ENCODE data around the gene RAB27A. TPM values are rescaled to one million over a fixed set of nuclear protein-coding genes. Genes with fewer than 3 reads are reported as not detected.

RAB27A gene
- total RNA-seq, 2 experiments from 2014 or later, result 136 to 149 TPM

GRCh38 chr15:55230051-55230670, 59.5 kb downstream of the RAB27A start:
- Mint-ChIP-seq H3K27ac (peak overlapping the region; percentile 85), H3K27me3 (no peaks in the 10 kb centered on the region), H3K9me3 (ENCODE audit: low read depth) (no peaks in the 10 kb centered on the region), H3K36me3 (peaks cover 66% of the 10 kb centered on the region), H3K4me1 (peaks cover 70% of the 10 kb centered on the region), H3K4me3 (peak overlapping the region; percentile 48)
- ATAC-seq (peak; percentile 85), DNase-seq (no peak)
- CTCF ChIA-PET, result interaction anchor here (0.9 to 2.3 kb wide), 4 partner anchors 11 to 47 kb away, joined by 4 to 12 read pairs (median 8); no protein-coding TSS in a partner anchor

- H3K4me3 Mint-ChIP-seq, result no peak overlapping the region
- H3K27me3 Mint-ChIP-seq, result no peaks in the 10 kb centered on the region
- DNase-seq (no peak), ATAC-seq (no peak)
- H3K4me1 Mint-ChIP-seq, result peaks cover 76% of the 10 kb centered on the region
- H3K27ac Mint-ChIP-seq, result peak overlapping the region; percentile 78
- no peaks in the 10 kb centered on the region for H3K9me3 Mint-ChIP-seq (ENCODE audit: low read depth)
- peaks cover 56% of the 10 kb centered on the region for H3K36me3 Mint-ChIP-seq
- CTCF ChIA-PET, result interaction anchor here (2.2 kb wide), 1 partner anchor 41 kb away, joined by 4 read pairs; no protein-coding TSS in a partner anchor
Measured at GRCh38 chr15:55226127-55226526, 63.5 kb downstream of the RAB27A start.

GRCh38 chr15:55224892-55225291, 64.7 kb downstream of the RAB27A start:
- peaks cover 54% of the 10 kb centered on the region for H3K36me3 Mint-ChIP-seq
- H3K27ac Mint-ChIP-seq, result peak overlapping the region; percentile 68
- DNase-seq (no peak), ATAC-seq (peak; percentile 32)
- H3K4me3 Mint-ChIP-seq, result no peak overlapping the region
- CTCF ChIA-PET, result interaction anchor here (0.8 kb wide), 1 partner anchor 66 kb away, joined by 3 read pairs; no protein-coding TSS in a partner anchor
- H3K4me1 Mint-ChIP-seq, result peaks cover 77% of the 10 kb centered on the region
- H3K9me3 Mint-ChIP-seq (ENCODE audit: low read depth), result no peaks in the 10 kb centered on the region
- H3K27me3 Mint-ChIP-seq, result no peaks in the 10 kb centered on the region

GRCh38 chr15:55222588-55222987, 67.0 kb downstream of the RAB27A start:
- peaks cover 88% of the 10 kb centered on the region for H3K4me1 Mint-ChIP-seq
- ATAC-seq, result no peak

GRCh38 chr15:55221090-55222011, 68.3 kb downstream of the RAB27A start:
- Mint-ChIP-seq H3K27ac (peak overlapping the region; percentile 96), H3K4me1 (peaks cover 89% of the 10 kb centered on the region), H3K36me3 (peaks cover 53% of the 10 kb centered on the region), H3K27me3 (no peaks in the 10 kb centered on the region), H3K4me3 (peak overlapping the region; percentile 63), H3K9me3 (ENCODE audit: low read depth) (no peaks in the 10 kb centered on the region)
- CTCF ChIA-PET, result interaction anchor here (1.0 to 7.4 kb wide), 10 partner anchors 11 to 70 kb away, joined by 3 to 100 read pairs (median 5); no protein-coding TSS in a partner anchor
- DNase-seq (peak; percentile 80), ATAC-seq (peak; percentile 74)

More at GRCh38 chr15:55222588-55222987, 67.0 kb downstream of the RAB27A start:
- Mint-ChIP-seq H3K27me3 (no peaks in the 10 kb centered on the region), H3K4me3 (peak overlapping the region; percentile 63), H3K27ac (peak overlapping the region; percentile 96), H3K9me3 (ENCODE audit: low read depth) (no peaks in the 10 kb centered on the region), H3K36me3 (peaks cover 56% of the 10 kb centered on the region)
- no peak for DNase-seq
- CTCF ChIA-PET, result interaction anchor here (1.6 to 7.4 kb wide), 5 partner anchors 21 to 69 kb away, joined by 3 to 100 read pairs (median 13); no protein-coding TSS in a partner anchor

- CTCF ChIA-PET, result interaction anchor here (1.5 to 7.4 kb wide), 5 partner anchors 18 to 71 kb away, joined by 3 to 100 read pairs (median 13); no protein-coding TSS in a partner anchor
- H3K4me1 Mint-ChIP-seq, result peaks cover 81% of the 10 kb centered on the region
- DNase-seq (no peak), ATAC-seq (no peak)
- no peaks in the 10 kb centered on the region for H3K9me3 Mint-ChIP-seq (ENCODE audit: low read depth)
- H3K27ac Mint-ChIP-seq, result peak overlapping the region; percentile 96
- no peaks in the 10 kb centered on the region for H3K27me3 Mint-ChIP-seq
- H3K4me3 Mint-ChIP-seq, result peak overlapping the region; percentile 63
- H3K36me3 Mint-ChIP-seq, result peaks cover 49% of the 10 kb centered on the region
Measured at GRCh38 chr15:55220606-55221005, 69.0 kb downstream of the RAB27A start.

GRCh38 chr15:55218056-55218455, 71.6 kb downstream of the RAB27A start:
- Mint-ChIP-seq H3K27ac (peak overlapping the region; percentile 96), H3K36me3 (peaks cover 55% of the 10 kb centered on the region), H3K4me3 (peak overlapping the region; percentile 10), H3K4me1 (peaks cover 59% of the 10 kb centered on the region), H3K9me3 (ENCODE audit: low read depth) (no peaks in the 10 kb centered on the region), H3K27me3 (no peaks in the 10 kb centered on the region)
- ATAC-seq (no peak), DNase-seq (no peak)
- CTCF ChIA-PET, result interaction anchor here (0.7 to 7.4 kb wide), 19 partner anchors 9 to 221 kb away, joined by 3 to 100 read pairs (median 7); partner anchors contain the start of genes PIGB, PIGBOS1 and RSL24D1

- peaks cover 39% of the 10 kb centered on the region for H3K36me3 Mint-ChIP-seq
- DNase-seq, result no peak
- no peak overlapping the region for H3K27ac Mint-ChIP-seq
- H3K9me3 Mint-ChIP-seq (ENCODE audit: low read depth), result no peaks in the 10 kb centered on the region
- no peak for ATAC-seq
- H3K4me1 Mint-ChIP-seq, result no peaks in the 10 kb centered on the region
- CTCF ChIA-PET, result interaction anchor here (1.2 kb wide), 1 partner anchor 115 kb away, joined by 3 read pairs; the partner anchor contains the start of genes PIGB and PIGBOS1
- H3K4me3 Mint-ChIP-seq, result no peak overlapping the region
- H3K27me3 Mint-ChIP-seq, result no peaks in the 10 kb centered on the region
Measured at GRCh38 chr15:55204464-55204863, 85.1 kb downstream of the RAB27A start.

GRCh38 chr15:55202206-55202605, 87.4 kb downstream of the RAB27A start:
- CTCF ChIA-PET, result interaction anchor here (1.5 kb wide), 1 partner anchor 78 kb away, joined by 3 read pairs; no protein-coding TSS in a partner anchor
- peaks cover 3% of the 10 kb centered on the region for H3K9me3 Mint-ChIP-seq (ENCODE audit: low read depth)
- no peaks in the 10 kb centered on the region for H3K27me3 Mint-ChIP-seq
- DNase-seq (no peak), ATAC-seq (no peak)
- H3K4me3 Mint-ChIP-seq, result no peak overlapping the region
- H3K36me3 Mint-ChIP-seq, result peaks cover 46% of the 10 kb centered on the region
- H3K4me1 Mint-ChIP-seq, result peaks cover 5% of the 10 kb centered on the region
- no peak overlapping the region for H3K27ac Mint-ChIP-seq

- H3K36me3 Mint-ChIP-seq, result peaks cover 36% of the 10 kb centered on the region
- H3K4me3 Mint-ChIP-seq, result no peak overlapping the region
- H3K4me1 Mint-ChIP-seq, result peaks cover 5% of the 10 kb centered on the region
- H3K9me3 Mint-ChIP-seq (ENCODE audit: low read depth), result peaks cover 3% of the 10 kb centered on the region
- H3K27ac Mint-ChIP-seq, result peak overlapping the region; percentile 24
- H3K27me3 Mint-ChIP-seq, result no peaks in the 10 kb centered on the region
- no peak for DNase-seq
- CTCF ChIA-PET, result interaction anchor here (1.5 to 3.2 kb wide), 4 partner anchors 13 to 92 kb away, joined by 3 to 14 read pairs (median 8); no protein-coding TSS in a partner anchor
- no peak for ATAC-seq
Measured at GRCh38 chr15:55198706-55199105, 90.9 kb downstream of the RAB27A start.

GRCh38 chr15:55197719-55198118, 91.9 kb downstream of the RAB27A start:
- Mint-ChIP-seq H3K4me3 (no peak overlapping the region), H3K36me3 (peaks cover 36% of the 10 kb centered on the region), H3K9me3 (ENCODE audit: low read depth) (peaks cover 3% of the 10 kb centered on the region), H3K4me1 (peaks cover 13% of the 10 kb centered on the region), H3K27me3 (no peaks in the 10 kb centered on the region), H3K27ac (no peak overlapping the region)
- CTCF ChIA-PET, result interaction anchor here (0.7 to 3.2 kb wide), 8 partner anchors 16 to 237 kb away, joined by 3 to 14 read pairs (median 6); no protein-coding TSS in a partner anchor
- ATAC-seq (no peak), DNase-seq (no peak)

GRCh38 chr15:55197362-55197705, 92.3 kb downstream of the RAB27A start:
- H3K27me3 Mint-ChIP-seq, result no peaks in the 10 kb centered on the region
- H3K4me3 Mint-ChIP-seq, result no peak overlapping the region
- peaks cover 36% of the 10 kb centered on the region for H3K36me3 Mint-ChIP-seq
- H3K4me1 Mint-ChIP-seq, result peaks cover 16% of the 10 kb centered on the region
- DNase-seq, result no peak
- CTCF ChIA-PET, result interaction anchor here (0.7 to 3.2 kb wide), 8 partner anchors 17 to 238 kb away, joined by 3 to 14 read pairs (median 6); no protein-coding TSS in a partner anchor
- no peak overlapping the region for H3K27ac Mint-ChIP-seq
- peaks cover 3% of the 10 kb centered on the region for H3K9me3 Mint-ChIP-seq (ENCODE audit: low read depth)
- ATAC-seq, result no peak
